Skin of body (tissue), 3 donors: ENCODE data around the gene TP73. TPM values are rescaled to one million over a fixed set of nuclear protein-coding genes. Genes with fewer than 3 reads are reported as not detected.

Experiments used
- DNase-seq: peaks from one replicate; lab custom pipeline; 2025; lab: John Stamatoyannopoulos, UW
- small RNA-seq: library from RNA; depleted of rRNA; stranded (forward); fragments of <200 nt; gene quantifications from one replicate; pipeline ENCODE3, GENCODE V24; 2014; ENCODE audit warnings: low replicate concordance
- total RNA-seq: library from RNA; depleted of rRNA; stranded (reverse); fragments of >200 nt; gene quantifications from one replicate; pipeline ENCODE4 v1.2.3, GENCODE V29; 2014

The TP73 gene
- total RNA-seq, 1 donor from 2014 or later = 2.1 TPM

DNA sequence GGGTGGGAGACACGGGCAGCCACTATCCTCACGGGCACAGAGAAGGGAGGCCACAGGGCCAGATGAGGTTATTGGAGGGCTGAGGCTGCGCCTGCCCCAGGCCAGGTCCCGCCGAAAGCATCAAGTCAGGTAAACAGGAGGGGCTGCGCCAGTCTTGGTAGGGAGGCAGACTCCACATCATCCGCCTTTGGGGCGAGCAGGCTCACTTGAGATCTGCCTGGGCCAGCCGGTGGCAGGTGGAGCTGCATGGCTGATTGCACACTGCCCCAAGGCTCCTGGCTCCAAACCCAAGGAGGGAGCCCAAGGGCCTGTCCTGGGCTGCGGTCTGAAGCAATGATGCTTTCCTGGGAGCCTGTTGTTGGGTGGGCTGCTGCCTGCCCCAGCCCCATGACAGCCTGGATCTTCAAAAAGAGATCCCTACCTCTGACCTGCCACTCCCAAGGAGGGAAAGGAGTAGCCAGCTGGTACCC lies 124.8 kb downstream of the TP73 start:
- DNase-seq = no peak

GRCh38 chr1:3777647-3778589 lies 125.6 kb downstream of the TP73 start:
- DNase-seq = no peak

DNA sequence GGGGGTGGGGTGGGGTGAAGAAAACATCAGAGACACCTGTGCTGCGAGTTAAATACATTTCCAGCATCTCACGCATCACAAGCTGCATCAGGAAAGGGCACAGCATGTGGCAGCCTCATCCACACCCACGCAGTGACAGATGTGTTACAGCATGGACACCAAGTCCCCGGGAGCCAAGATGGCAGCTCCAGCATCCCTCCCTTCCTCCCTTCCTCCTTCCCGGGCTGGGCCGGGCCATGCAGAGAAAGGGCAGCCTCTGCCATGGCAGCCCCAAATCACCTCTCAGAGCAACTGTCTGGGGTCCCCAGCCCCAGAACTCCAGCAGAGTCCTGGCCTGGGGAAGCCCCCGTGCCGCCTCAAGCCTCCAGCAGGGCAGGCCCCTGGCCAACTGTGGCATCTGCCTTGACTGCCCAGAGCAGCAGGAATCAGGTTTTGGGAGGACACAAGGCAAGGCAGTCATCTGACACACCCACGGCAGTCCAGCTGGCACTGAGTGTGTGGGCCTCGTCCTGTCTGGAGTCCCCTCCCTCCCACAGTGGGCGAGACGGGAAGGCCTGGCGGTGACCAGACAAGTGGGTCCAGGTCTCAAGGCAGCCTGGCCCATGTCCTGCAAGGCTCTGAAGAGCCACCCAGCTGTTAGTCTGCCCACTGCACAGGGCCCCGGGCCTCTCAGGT lies 126.4 kb downstream of the TP73 start:
- no peak for DNase-seq

GRCh38 chr1:3779265-3779911 lies 127.1 kb downstream of the TP73 start:
- no peak for DNase-seq

GRCh38 chr1:3779912-3780416 lies 127.6 kb downstream of the TP73 start:
- no peak for DNase-seq

- no peak for DNase-seq
These were observed 128.6 kb downstream of the TP73 start for GRCh38 chr1:3780901-3781300.

- DNase-seq = no peak
These were observed 131.5 kb downstream of the TP73 start for GRCh38 chr1:3783651-3784474.

GRCh38 chr1:3785045-3785444 lies 132.7 kb downstream of the TP73 start:
- no peak for DNase-seq

DNA sequence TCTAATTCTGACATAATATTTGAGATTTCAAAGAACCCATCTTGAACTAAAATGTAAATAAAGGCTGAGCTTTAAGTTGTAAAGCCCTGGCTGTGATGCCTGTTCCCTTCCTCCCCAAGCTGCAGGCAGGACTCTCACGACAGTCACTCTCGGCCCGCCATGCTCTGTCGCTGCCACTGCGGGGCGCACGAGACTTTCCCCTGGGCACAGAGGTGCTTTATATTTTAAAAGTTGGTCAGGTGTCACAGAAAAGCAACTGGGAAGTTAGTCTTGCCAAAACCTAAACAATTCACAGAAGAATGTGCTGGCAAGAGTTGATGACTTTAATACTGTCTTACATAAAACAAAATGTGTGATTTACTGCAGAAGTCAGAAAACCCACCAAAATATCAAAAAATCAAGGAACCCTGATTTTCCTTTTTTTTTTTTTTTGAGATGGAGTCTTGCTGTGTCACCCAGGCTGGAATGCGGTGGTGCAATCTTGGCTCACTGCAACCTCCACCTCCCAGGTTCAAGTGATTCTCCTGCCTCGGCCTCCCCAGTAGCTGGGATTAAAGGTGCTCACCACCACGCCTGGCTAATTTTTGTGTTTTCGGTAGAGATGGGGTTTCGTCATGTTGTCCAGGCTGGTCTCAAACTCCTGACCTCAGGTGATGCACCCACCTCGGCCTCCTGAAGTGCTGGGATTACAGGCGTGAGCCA lies 133.3 kb downstream of the TP73 start:
- no peak for DNase-seq

Small RNAs within 50 kb of the gene (small RNA-seq; reads per million reads assigned to genes)
- gene RF02197 (not detected), gene RN7SL574P (not detected)

Other genes starting within 250 kb of the TP73 start
- 5.4 TPM for gene ARHGEF16, start 197.9 kb upstream of the TP73 start, total RNA-seq
- 62.5 TPM for gene MEGF6, start 41.0 kb upstream of the TP73 start, total RNA-seq
- 16.5 TPM for gene TPRG1L, start 27.5 kb upstream of the TP73 start, total RNA-seq
- gene WRAP73, start 2.4 kb upstream of the TP73 start, total RNA-seq = 12.2 TPM
- not detected for gene CCDC27, start 99.9 kb downstream of the TP73 start, total RNA-seq
- gene SMIM1, start 120.2 kb downstream of the TP73 start, total RNA-seq = 2.5 TPM
- gene LRRC47, start 144.0 kb downstream of the TP73 start, total RNA-seq = 24.4 TPM
- 30.7 TPM for gene CEP104, start 204.7 kb downstream of the TP73 start, total RNA-seq
- gene DFFB, start 205.0 kb downstream of the TP73 start, total RNA-seq = 4.1 TPM
- 15.4 TPM for gene C1orf174, start 247.8 kb downstream of the TP73 start, total RNA-seq